Measurements from ENCODE around the gene OR2H2.

OR2H2 gene

GRCh38 chr6:29598172-29598747, 13.3 kb downstream of the OR2H2 start:
- no peak overlapping the region for H3K27ac Mint-ChIP-seq (ENCODE audit: low read depth)
- ATAC-seq (replicated peaks; ENCODE audit: extremely low read depth, poor library complexity, severe bottlenecking), result no peak
- peaks cover 3% of the 10 kb centered on the region for H3K36me3 Mint-ChIP-seq (ENCODE audit: insufficient read depth)
- peaks cover 19% of the 10 kb centered on the region for H3K27me3 Mint-ChIP-seq
- DNase-seq (ENCODE audit: low spot score in 2 of 2), result no peak
- no peak overlapping the region for H3K4me3 Mint-ChIP-seq
- H3K9me3 Mint-ChIP-seq, result no peaks in the 10 kb centered on the region
- H3K4me1 Mint-ChIP-seq, result no peaks in the 10 kb centered on the region

DNA sequence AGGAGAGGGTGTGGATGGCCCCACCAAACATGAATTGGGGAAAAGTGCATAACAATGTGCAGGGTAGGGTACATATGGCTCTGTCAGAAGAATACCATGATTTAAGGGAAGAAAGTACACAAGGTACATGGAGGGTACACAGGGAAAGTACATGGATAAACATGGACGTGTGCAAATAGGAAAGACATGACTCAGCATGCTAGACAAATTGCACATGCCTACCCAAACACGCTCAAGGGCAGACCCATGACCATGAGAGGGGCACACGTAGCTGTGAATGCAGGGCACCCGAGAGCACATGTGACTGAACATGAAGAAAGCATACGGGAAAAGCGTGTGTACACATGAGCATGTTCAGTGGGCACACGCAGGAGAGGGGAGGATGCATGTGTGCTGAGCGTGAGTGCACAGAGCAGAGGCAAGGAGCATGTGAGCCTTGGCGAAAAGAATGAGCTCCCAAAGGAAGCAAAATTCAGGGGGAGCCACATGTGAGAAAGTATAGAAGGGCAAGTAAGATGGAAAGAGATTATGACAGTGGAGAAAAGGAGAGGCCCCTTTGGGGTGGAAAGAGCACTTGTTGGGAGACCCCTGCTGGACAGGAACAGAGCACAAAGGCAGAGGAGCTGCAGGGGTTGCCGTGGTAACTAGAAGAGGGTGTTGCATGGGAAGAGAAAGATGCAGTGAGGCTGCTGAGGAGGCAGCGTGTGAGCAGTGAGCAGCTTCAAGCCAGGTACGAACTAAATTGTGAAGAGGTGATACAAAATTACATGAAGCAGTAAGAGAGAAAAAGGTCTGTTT, 17.8 kb downstream of the OR2H2 start:
- H3K27me3 Mint-ChIP-seq, result no peaks in the 10 kb centered on the region
- no peak overlapping the region for H3K27ac Mint-ChIP-seq (ENCODE audit: low read depth)
- no peaks in the 10 kb centered on the region for H3K9me3 Mint-ChIP-seq
- H3K36me3 Mint-ChIP-seq (ENCODE audit: insufficient read depth), result peaks cover 4% of the 10 kb centered on the region
- ATAC-seq (replicated peaks; ENCODE audit: extremely low read depth, poor library complexity, severe bottlenecking) (no peak), DNase-seq (ENCODE audit: low spot score in 2 of 2) (no peak)
- H3K4me3 Mint-ChIP-seq, result no peak overlapping the region
- no peaks in the 10 kb centered on the region for H3K4me1 Mint-ChIP-seq

DNA sequence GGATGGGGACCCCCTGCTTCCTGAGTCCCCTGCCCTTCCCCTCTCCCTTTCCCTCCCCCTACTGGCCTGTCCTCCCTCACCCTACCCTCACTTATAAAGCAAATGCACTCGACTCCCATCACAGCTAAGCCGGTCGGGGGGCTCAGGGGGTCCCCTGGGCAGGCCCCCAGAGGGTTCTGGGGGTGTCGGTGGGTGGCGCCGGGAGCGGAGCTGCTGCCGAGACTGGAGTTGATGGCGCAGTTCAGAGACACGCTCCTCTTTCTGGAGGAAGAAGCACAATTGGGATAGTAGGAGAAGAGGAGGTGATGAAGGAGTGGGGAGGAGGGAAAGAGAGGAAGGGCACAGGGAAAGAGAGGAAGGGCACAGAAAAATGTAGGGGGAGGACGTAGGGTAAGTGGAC, 18.5 kb downstream of the OR2H2 start:
- H3K4me1 Mint-ChIP-seq, result no peaks in the 10 kb centered on the region
- H3K27me3 Mint-ChIP-seq, result no peaks in the 10 kb centered on the region
- H3K27ac Mint-ChIP-seq (ENCODE audit: low read depth), result no peak overlapping the region
- DNase-seq (ENCODE audit: low spot score in 2 of 2) (no peak), ATAC-seq (replicated peaks; ENCODE audit: extremely low read depth, poor library complexity, severe bottlenecking) (no peak)
- H3K36me3 Mint-ChIP-seq (ENCODE audit: insufficient read depth), result peaks cover 4% of the 10 kb centered on the region
- no peaks in the 10 kb centered on the region for H3K9me3 Mint-ChIP-seq
- no peak overlapping the region for H3K4me3 Mint-ChIP-seq

GRCh38 chr6:29603930-29604329, 19.0 kb downstream of the OR2H2 start:
- Mint-ChIP-seq H3K4me3 (no peak overlapping the region), H3K4me1 (no peaks in the 10 kb centered on the region), H3K27ac (ENCODE audit: low read depth) (no peak overlapping the region), H3K36me3 (ENCODE audit: insufficient read depth) (peaks cover 4% of the 10 kb centered on the region), H3K27me3 (no peaks in the 10 kb centered on the region), H3K9me3 (no peaks in the 10 kb centered on the region)
- DNase-seq (ENCODE audit: low spot score in 2 of 2), result no peak
- no peak for ATAC-seq (replicated peaks; ENCODE audit: extremely low read depth, poor library complexity, severe bottlenecking)

GRCh38 chr6:29608131-29608530, 23.2 kb downstream of the OR2H2 start:
- Mint-ChIP-seq H3K9me3 (no peaks in the 10 kb centered on the region), H3K27ac (ENCODE audit: low read depth) (no peak overlapping the region), H3K27me3 (no peaks in the 10 kb centered on the region), H3K36me3 (ENCODE audit: insufficient read depth) (peaks cover 3% of the 10 kb centered on the region), H3K4me1 (no peaks in the 10 kb centered on the region), H3K4me3 (no peak overlapping the region)
- no peak for DNase-seq (ENCODE audit: low spot score in 2 of 2)
- no peak for ATAC-seq (replicated peaks; ENCODE audit: extremely low read depth, poor library complexity, severe bottlenecking)

GRCh38 chr6:29610540-29610939, 25.6 kb downstream of the OR2H2 start:
- no peak overlapping the region for H3K4me3 Mint-ChIP-seq
- no peaks in the 10 kb centered on the region for H3K27me3 Mint-ChIP-seq
- H3K36me3 Mint-ChIP-seq (ENCODE audit: insufficient read depth), result peaks cover 3% of the 10 kb centered on the region
- no peaks in the 10 kb centered on the region for H3K9me3 Mint-ChIP-seq
- no peak overlapping the region for H3K27ac Mint-ChIP-seq (ENCODE audit: low read depth)
- ATAC-seq (replicated peaks; ENCODE audit: extremely low read depth, poor library complexity, severe bottlenecking) (no peak), DNase-seq (ENCODE audit: low spot score in 2 of 2) (no peak)
- no peaks in the 10 kb centered on the region for H3K4me1 Mint-ChIP-seq

- Mint-ChIP-seq H3K36me3 (ENCODE audit: insufficient read depth) (peaks cover 3% of the 10 kb centered on the region), H3K4me1 (no peaks in the 10 kb centered on the region), H3K27ac (ENCODE audit: low read depth) (no peak overlapping the region), H3K27me3 (no peaks in the 10 kb centered on the region), H3K9me3 (no peaks in the 10 kb centered on the region), H3K4me3 (no peak overlapping the region)
- DNase-seq (ENCODE audit: low spot score in 2 of 2) (no peak), ATAC-seq (replicated peaks; ENCODE audit: extremely low read depth, poor library complexity, severe bottlenecking) (no peak)
Measured at GRCh38 chr6:29611426-29611825, 26.5 kb downstream of the OR2H2 start.

DNA sequence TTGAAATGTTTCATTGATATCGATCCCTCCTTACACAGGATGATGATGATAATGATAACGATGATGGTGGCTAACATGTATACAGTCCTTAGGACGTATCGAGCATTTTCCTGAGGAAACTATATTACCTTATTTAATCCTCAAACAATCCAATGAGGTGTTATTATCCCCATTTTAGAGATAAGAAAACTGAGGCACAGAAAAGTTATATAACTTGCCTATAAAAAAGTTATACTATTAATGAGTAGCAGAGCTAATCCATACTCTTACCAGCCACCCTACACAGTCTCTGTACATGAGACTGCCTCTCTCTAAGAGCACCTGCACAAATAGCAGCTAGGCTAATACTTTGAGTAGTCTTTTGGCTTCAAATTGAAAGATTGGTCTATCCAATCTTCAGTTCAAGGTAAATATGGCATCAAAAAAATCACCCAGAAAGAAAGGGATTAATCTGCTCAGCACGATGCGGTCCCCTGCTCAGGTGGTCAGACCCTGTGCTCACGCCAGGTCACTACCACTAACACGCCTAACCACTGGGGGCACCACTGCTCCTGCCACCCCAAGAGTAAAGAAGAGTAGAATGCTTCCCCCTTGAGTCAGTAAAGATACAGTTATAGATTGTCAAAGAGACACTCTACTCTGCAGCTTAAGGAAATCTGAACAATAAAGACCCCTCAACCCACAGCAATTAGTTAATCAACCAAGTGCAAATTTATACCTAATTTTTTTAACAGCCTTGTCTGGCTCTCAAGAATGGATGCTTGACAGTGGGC, 33.0 kb downstream of the OR2H2 start:
- ATAC-seq (replicated peaks; ENCODE audit: extremely low read depth, poor library complexity, severe bottlenecking), result no peak
- Mint-ChIP-seq H3K36me3 (ENCODE audit: insufficient read depth) (peaks cover 2% of the 10 kb centered on the region), H3K4me1 (no peaks in the 10 kb centered on the region), H3K4me3 (no peak overlapping the region), H3K27ac (ENCODE audit: low read depth) (no peak overlapping the region), H3K27me3 (no peaks in the 10 kb centered on the region), H3K9me3 (no peaks in the 10 kb centered on the region)
- no peak for DNase-seq (ENCODE audit: low spot score in 2 of 2)

GRCh38 chr6:29619578-29620160, 34.7 kb downstream of the OR2H2 start:
- Mint-ChIP-seq H3K27me3 (no peaks in the 10 kb centered on the region), H3K4me1 (no peaks in the 10 kb centered on the region), H3K9me3 (no peaks in the 10 kb centered on the region), H3K4me3 (no peak overlapping the region), H3K27ac (ENCODE audit: low read depth) (no peak overlapping the region), H3K36me3 (ENCODE audit: insufficient read depth) (peaks cover 4% of the 10 kb centered on the region)
- DNase-seq (ENCODE audit: low spot score in 2 of 2) (no peak), ATAC-seq (replicated peaks; ENCODE audit: extremely low read depth, poor library complexity, severe bottlenecking) (no peak)

DNA sequence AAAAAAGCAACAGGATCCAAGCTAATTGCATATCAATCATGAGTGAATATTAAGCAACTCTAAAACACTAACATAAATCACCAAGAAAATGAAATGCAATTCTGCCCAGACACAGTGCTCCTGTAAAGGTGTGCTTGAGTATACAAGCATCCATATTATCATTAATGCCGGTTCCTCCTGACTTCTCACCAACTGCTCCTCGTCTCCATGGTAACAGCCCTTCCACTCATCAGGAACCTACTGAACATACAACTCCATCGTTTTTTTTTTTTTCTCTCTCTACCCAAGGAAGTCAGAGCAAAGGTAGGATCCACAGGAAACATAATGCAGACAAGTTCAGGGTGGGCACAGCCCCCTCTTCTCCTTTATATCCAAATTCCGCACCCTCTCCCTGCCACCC, 35.7 kb downstream of the OR2H2 start:
- no peak for ATAC-seq (replicated peaks; ENCODE audit: extremely low read depth, poor library complexity, severe bottlenecking)
- Mint-ChIP-seq H3K9me3 (no peaks in the 10 kb centered on the region), H3K27ac (ENCODE audit: low read depth) (no peak overlapping the region), H3K36me3 (ENCODE audit: insufficient read depth) (peaks cover 4% of the 10 kb centered on the region), H3K27me3 (no peaks in the 10 kb centered on the region), H3K4me3 (no peak overlapping the region), H3K4me1 (no peaks in the 10 kb centered on the region)
- DNase-seq (ENCODE audit: low spot score in 2 of 2), result no peak

- DNase-seq (ENCODE audit: low spot score in 2 of 2) (no peak), ATAC-seq (replicated peaks; ENCODE audit: extremely low read depth, poor library complexity, severe bottlenecking) (no peak)
- peaks cover 4% of the 10 kb centered on the region for H3K36me3 Mint-ChIP-seq (ENCODE audit: insufficient read depth)
- H3K4me1 Mint-ChIP-seq, result peaks cover 12% of the 10 kb centered on the region
- no peak overlapping the region for H3K4me3 Mint-ChIP-seq
- H3K9me3 Mint-ChIP-seq, result no peaks in the 10 kb centered on the region
- H3K27ac Mint-ChIP-seq (ENCODE audit: low read depth), result no peak overlapping the region
- H3K27me3 Mint-ChIP-seq, result peaks cover 1% of the 10 kb centered on the region
Measured at GRCh38 chr6:29624520-29624961, 39.6 kb downstream of the OR2H2 start.

GRCh38 chr6:29625337-29625930, 40.5 kb downstream of the OR2H2 start:
- DNase-seq (ENCODE audit: low spot score in 2 of 2) (no peak), ATAC-seq (replicated peaks; ENCODE audit: extremely low read depth, poor library complexity, severe bottlenecking) (no peak)
- H3K4me1 Mint-ChIP-seq, result peaks cover 12% of the 10 kb centered on the region
- peaks cover 10% of the 10 kb centered on the region for H3K27me3 Mint-ChIP-seq
- H3K27ac Mint-ChIP-seq (ENCODE audit: low read depth), result no peak overlapping the region
- H3K9me3 Mint-ChIP-seq, result no peaks in the 10 kb centered on the region
- peaks cover 4% of the 10 kb centered on the region for H3K36me3 Mint-ChIP-seq (ENCODE audit: insufficient read depth)
- H3K4me3 Mint-ChIP-seq, result no peak overlapping the region
